Fibroblast of mammary gland (primary cell): ENCODE data around the gene MAMSTR.
A peak's percentile ranks its signal among the peaks of the same experiment; 100 is the strongest.

ENCODE experiments used
- DNase-seq: peaks from one replicate; pipeline ENCODE4 v3.0.0-alpha.2; 2010; ENCODE audit warnings: low read depth
- H3K4me3 ChIP-seq: 2 replicates; pipeline ENCODE4 v1.5.1; 2011; ENCODE audit warnings: low read depth, mild to moderate bottlenecking, low read length, moderate library complexity; ENCODE audit not compliant: control insufficient read depth
- TF ChIP-seq, protein P1 (sequence below): conservative IDR thresholded peaks from 2 replicates; pipeline ENCODE4 v1.5.1; 2011; ENCODE audit warnings: low read depth, low read length, inconsistent platforms; ENCODE audit not compliant: control insufficient read depth, insufficient read depth

MAMSTR gene

DNA sequence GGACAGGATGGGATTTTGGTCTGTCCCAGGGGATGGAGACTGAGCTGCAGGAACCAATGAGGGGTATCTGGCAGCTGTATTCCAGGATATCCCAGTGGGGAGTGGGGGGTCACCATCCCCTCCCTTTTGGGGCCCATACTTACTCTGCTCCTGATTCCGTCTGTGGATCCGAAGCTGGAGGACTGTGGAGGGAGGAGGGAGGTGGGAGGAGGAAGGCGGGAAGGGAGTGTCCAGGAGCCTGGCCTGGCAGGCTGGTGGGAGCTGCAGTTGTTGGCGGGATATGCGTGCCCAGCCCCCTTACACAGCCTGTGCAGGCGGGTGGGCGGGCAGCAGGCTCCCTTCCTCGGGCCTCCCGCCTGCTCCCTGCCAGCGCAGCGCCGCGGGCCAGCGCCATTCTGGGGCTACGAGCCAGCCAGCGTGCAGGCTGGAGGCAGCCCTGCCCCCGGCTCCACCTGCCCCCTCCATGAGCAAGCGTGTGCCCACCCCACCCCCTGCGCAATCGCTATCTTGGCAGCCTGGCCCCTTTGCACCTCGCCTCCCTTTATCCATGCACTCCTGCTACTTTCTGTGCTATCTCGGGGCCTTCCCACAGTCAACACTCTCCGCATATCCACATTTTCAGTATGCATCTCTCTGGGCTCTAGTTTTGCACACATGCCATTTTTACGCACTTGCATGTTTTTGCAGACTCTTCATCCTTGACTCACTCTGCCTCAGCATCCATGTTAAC is 2.8 kb downstream of the MAMSTR start:
- peak; percentile 54 for DNase-seq
- TF ChIP-seq, protein P1, sequence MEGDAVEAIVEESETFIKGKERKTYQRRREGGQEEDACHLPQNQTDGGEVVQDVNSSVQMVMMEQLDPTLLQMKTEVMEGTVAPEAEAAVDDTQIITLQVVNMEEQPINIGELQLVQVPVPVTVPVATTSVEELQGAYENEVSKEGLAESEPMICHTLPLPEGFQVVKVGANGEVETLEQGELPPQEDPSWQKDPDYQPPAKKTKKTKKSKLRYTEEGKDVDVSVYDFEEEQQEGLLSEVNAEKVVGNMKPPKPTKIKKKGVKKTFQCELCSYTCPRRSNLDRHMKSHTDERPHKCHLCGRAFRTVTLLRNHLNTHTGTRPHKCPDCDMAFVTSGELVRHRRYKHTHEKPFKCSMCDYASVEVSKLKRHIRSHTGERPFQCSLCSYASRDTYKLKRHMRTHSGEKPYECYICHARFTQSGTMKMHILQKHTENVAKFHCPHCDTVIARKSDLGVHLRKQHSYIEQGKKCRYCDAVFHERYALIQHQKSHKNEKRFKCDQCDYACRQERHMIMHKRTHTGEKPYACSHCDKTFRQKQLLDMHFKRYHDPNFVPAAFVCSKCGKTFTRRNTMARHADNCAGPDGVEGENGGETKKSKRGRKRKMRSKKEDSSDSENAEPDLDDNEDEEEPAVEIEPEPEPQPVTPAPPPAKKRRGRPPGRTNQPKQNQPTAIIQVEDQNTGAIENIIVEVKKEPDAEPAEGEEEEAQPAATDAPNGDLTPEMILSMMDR: no peak
- peak overlapping the region; percentile 37 for H3K4me3 ChIP-seq

GRCh38 chr19:48715681-48716171 is 3.8 kb downstream of the MAMSTR start:
- TF ChIP-seq, protein P1: no peak
- peak; percentile 50 for DNase-seq
- H3K4me3 ChIP-seq: peak overlapping the region; percentile 62

- DNase-seq: no peak
- peak overlapping the region; percentile 62 for H3K4me3 ChIP-seq
- TF ChIP-seq, protein P1: no peak
Observed at GRCh38 chr19:48714759-48715675, 4.5 kb downstream of the MAMSTR start.

DNA sequence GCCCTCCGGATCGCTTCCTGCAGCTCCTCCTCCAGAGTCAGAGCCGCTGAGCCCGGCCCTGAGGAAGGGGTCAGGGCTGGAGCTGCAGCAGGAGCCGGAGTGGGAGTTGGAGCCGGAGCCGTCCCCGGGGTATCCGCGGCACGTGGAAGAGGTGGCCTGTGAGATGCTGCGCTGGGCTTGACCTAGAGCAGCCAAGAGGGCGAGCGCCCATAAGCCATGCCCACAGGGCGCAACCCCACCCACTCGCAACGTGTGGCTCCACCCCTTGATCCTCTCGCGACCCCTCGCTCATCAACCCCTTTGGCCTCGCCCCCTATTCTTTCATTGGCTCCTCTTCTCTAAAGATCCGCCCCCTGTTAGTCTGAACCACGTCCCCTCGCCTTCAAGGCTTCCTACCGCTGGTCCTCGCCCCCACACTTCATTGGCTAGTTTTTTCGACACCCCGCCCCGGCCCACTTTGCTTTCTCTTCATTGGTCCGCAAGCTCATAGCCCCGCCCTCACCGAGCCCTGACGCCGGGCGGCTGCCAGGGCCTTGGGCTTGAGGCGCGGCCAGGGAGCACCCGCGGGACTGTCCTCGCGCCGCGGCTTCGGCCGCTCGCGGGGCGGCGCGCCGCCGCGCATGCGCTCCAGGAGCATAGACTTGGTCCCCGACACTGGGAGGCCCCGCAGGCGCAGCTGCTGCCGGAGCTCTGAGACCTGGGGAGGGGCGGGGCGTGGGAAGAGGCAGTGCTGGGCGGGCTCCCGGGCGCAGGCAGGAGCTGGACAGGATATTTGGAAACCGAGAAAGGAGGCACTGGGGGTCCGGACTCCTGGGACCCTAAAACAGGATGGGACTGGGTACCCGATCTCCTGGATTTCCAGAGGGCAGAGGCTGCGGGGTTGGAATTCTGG is 5.4 kb downstream of the MAMSTR start:
- peak overlapping the region; percentile 73 for H3K4me3 ChIP-seq
- peak; percentile 98 for DNase-seq
- TF ChIP-seq, protein P1: no peak

- no peak for DNase-seq
- TF ChIP-seq, protein P1: peak; percentile 24
- peak overlapping the region; percentile 73 for H3K4me3 ChIP-seq
Observed at GRCh38 chr19:48713041-48713863, 6.3 kb downstream of the MAMSTR start.
